Measurements from ENCODE around the gene SLC25A13.
"Not testable (repeated sequence)": the region's sequence is repeated elsewhere in the genome, so short reads cannot be mapped to it uniquely, and the experiment has no call there.

Gene SLC25A13

GRCh38 chr7:96327429-96327828, 5.5 kb upstream of the SLC25A13 start:
- Histone ChIP-seq H3K4me1 (ENCODE audit: control insufficient read depth, insufficient read depth, low read length, poor library complexity, severe bottlenecking) (no peaks in the 10 kb centered on the region), H3K9me3 (ENCODE audit: control insufficient read depth, low read length) (no peaks in the 10 kb centered on the region), H3K36me3 (ENCODE audit: control insufficient read depth, insufficient read depth, low read length) (no peaks in the 10 kb centered on the region), H3K27me3 (replicated peaks; ENCODE audit: control insufficient read depth, insufficient read depth, low read length, poor library complexity, severe bottlenecking) (no peaks in the 10 kb centered on the region), H3K27ac (ENCODE audit: insufficient read depth, low read length, poor library complexity, severe bottlenecking) (no peak overlapping the region), H3K4me3 (ENCODE audit: insufficient read depth, low read depth, low read length, poor library complexity, severe bottlenecking) (no peak overlapping the region)
- no peak for DNase-seq

GRCh38 chr7:96326752-96327151, 4.9 kb upstream of the SLC25A13 start:
- not testable (repeated sequence) for H3K4me3 ChIP-seq (ENCODE audit: insufficient read depth, low read depth, low read length, poor library complexity, severe bottlenecking); H3K27me3 ChIP-seq (replicated peaks; ENCODE audit: control insufficient read depth, insufficient read depth, low read length, poor library complexity, severe bottlenecking); H3K4me1 ChIP-seq (ENCODE audit: control insufficient read depth, insufficient read depth, low read length, poor library complexity, severe bottlenecking); H3K27ac ChIP-seq (ENCODE audit: insufficient read depth, low read length, poor library complexity, severe bottlenecking); DNase-seq; H3K9me3 ChIP-seq (ENCODE audit: control insufficient read depth, low read length); H3K36me3 ChIP-seq (ENCODE audit: control insufficient read depth, insufficient read depth, low read length)

GRCh38 chr7:96322847-96323461, 1.1 kb upstream of the SLC25A13 start:
- H3K27ac ChIP-seq (ENCODE audit: insufficient read depth, low read length, poor library complexity, severe bottlenecking), result no peak overlapping the region
- no peaks in the 10 kb centered on the region for H3K36me3 ChIP-seq (ENCODE audit: control insufficient read depth, insufficient read depth, low read length)
- no peak overlapping the region for H3K4me3 ChIP-seq (ENCODE audit: insufficient read depth, low read depth, low read length, poor library complexity, severe bottlenecking)
- no peaks in the 10 kb centered on the region for H3K27me3 ChIP-seq (replicated peaks; ENCODE audit: control insufficient read depth, insufficient read depth, low read length, poor library complexity, severe bottlenecking)
- H3K4me1 ChIP-seq (ENCODE audit: control insufficient read depth, insufficient read depth, low read length, poor library complexity, severe bottlenecking), result peaks cover 4% of the 10 kb centered on the region
- no peaks in the 10 kb centered on the region for H3K9me3 ChIP-seq (ENCODE audit: control insufficient read depth, low read length)
- no peak for DNase-seq

- Histone ChIP-seq H3K27ac (ENCODE audit: insufficient read depth, low read length, poor library complexity, severe bottlenecking) (peak overlapping the region; percentile 68), H3K4me1 (ENCODE audit: control insufficient read depth, insufficient read depth, low read length, poor library complexity, severe bottlenecking) (peaks cover 4% of the 10 kb centered on the region), H3K4me3 (ENCODE audit: insufficient read depth, low read depth, low read length, poor library complexity, severe bottlenecking) (peak overlapping the region; percentile 93), H3K36me3 (ENCODE audit: control insufficient read depth, insufficient read depth, low read length) (no peaks in the 10 kb centered on the region), H3K27me3 (replicated peaks; ENCODE audit: control insufficient read depth, insufficient read depth, low read length, poor library complexity, severe bottlenecking) (no peaks in the 10 kb centered on the region), H3K9me3 (ENCODE audit: control insufficient read depth, low read length) (no peaks in the 10 kb centered on the region)
- no peak for DNase-seq
Measured at GRCh38 chr7:96322373-96322695, 436 bp upstream of the SLC25A13 start.

- Histone ChIP-seq H3K4me1 (ENCODE audit: control insufficient read depth, insufficient read depth, low read length, poor library complexity, severe bottlenecking) (peaks cover 4% of the 10 kb centered on the region), H3K27ac (ENCODE audit: insufficient read depth, low read length, poor library complexity, severe bottlenecking) (peak overlapping the region; percentile 68), H3K27me3 (replicated peaks; ENCODE audit: control insufficient read depth, insufficient read depth, low read length, poor library complexity, severe bottlenecking) (no peaks in the 10 kb centered on the region), H3K36me3 (ENCODE audit: control insufficient read depth, insufficient read depth, low read length) (no peaks in the 10 kb centered on the region), H3K9me3 (ENCODE audit: control insufficient read depth, low read length) (no peaks in the 10 kb centered on the region), H3K4me3 (ENCODE audit: insufficient read depth, low read depth, low read length, poor library complexity, severe bottlenecking) (peak overlapping the region; percentile 93)
- DNase-seq, result peak; percentile 4 to 39 (median 25)
Measured at GRCh38 chr7:96321031-96321657, 754 bp downstream of the SLC25A13 start.

- H3K4me3 ChIP-seq (ENCODE audit: insufficient read depth, low read depth, low read length, poor library complexity, severe bottlenecking), result no peak overlapping the region
- H3K27ac ChIP-seq (ENCODE audit: insufficient read depth, low read length, poor library complexity, severe bottlenecking), result no peak overlapping the region
- H3K36me3 ChIP-seq (ENCODE audit: control insufficient read depth, insufficient read depth, low read length), result no peaks in the 10 kb centered on the region
- peaks cover 4% of the 10 kb centered on the region for H3K4me1 ChIP-seq (ENCODE audit: control insufficient read depth, insufficient read depth, low read length, poor library complexity, severe bottlenecking)
- no peaks in the 10 kb centered on the region for H3K9me3 ChIP-seq (ENCODE audit: control insufficient read depth, low read length)
- H3K27me3 ChIP-seq (replicated peaks; ENCODE audit: control insufficient read depth, insufficient read depth, low read length, poor library complexity, severe bottlenecking), result no peaks in the 10 kb centered on the region
- no peak for DNase-seq
Measured at GRCh38 chr7:96320442-96320841, 1.5 kb downstream of the SLC25A13 start.

- no peaks in the 10 kb centered on the region for H3K36me3 ChIP-seq (ENCODE audit: control insufficient read depth, insufficient read depth, low read length)
- no peak for DNase-seq
- no peak overlapping the region for H3K27ac ChIP-seq (ENCODE audit: insufficient read depth, low read length, poor library complexity, severe bottlenecking)
- H3K9me3 ChIP-seq (ENCODE audit: control insufficient read depth, low read length), result no peaks in the 10 kb centered on the region
- no peaks in the 10 kb centered on the region for H3K27me3 ChIP-seq (replicated peaks; ENCODE audit: control insufficient read depth, insufficient read depth, low read length, poor library complexity, severe bottlenecking)
- H3K4me3 ChIP-seq (ENCODE audit: insufficient read depth, low read depth, low read length, poor library complexity, severe bottlenecking), result no peak overlapping the region
- peaks cover 4% of the 10 kb centered on the region for H3K4me1 ChIP-seq (ENCODE audit: control insufficient read depth, insufficient read depth, low read length, poor library complexity, severe bottlenecking)
Measured at GRCh38 chr7:96319439-96319838, 2.5 kb downstream of the SLC25A13 start.

- DNase-seq, result no peak
- Histone ChIP-seq H3K4me1 (ENCODE audit: control insufficient read depth, insufficient read depth, low read length, poor library complexity, severe bottlenecking) (peaks cover 4% of the 10 kb centered on the region), H3K9me3 (ENCODE audit: control insufficient read depth, low read length) (no peaks in the 10 kb centered on the region), H3K27me3 (replicated peaks; ENCODE audit: control insufficient read depth, insufficient read depth, low read length, poor library complexity, severe bottlenecking) (no peaks in the 10 kb centered on the region), H3K27ac (ENCODE audit: insufficient read depth, low read length, poor library complexity, severe bottlenecking) (no peak overlapping the region), H3K4me3 (ENCODE audit: insufficient read depth, low read depth, low read length, poor library complexity, severe bottlenecking) (no peak overlapping the region), H3K36me3 (ENCODE audit: control insufficient read depth, insufficient read depth, low read length) (no peaks in the 10 kb centered on the region)
Measured at GRCh38 chr7:96316949-96317348, 4.9 kb downstream of the SLC25A13 start.

- Histone ChIP-seq H3K27me3 (replicated peaks; ENCODE audit: control insufficient read depth, insufficient read depth, low read length, poor library complexity, severe bottlenecking) (no peaks in the 10 kb centered on the region), H3K36me3 (ENCODE audit: control insufficient read depth, insufficient read depth, low read length) (no peaks in the 10 kb centered on the region), H3K27ac (ENCODE audit: insufficient read depth, low read length, poor library complexity, severe bottlenecking) (no peak overlapping the region), H3K9me3 (ENCODE audit: control insufficient read depth, low read length) (no peaks in the 10 kb centered on the region), H3K4me3 (ENCODE audit: insufficient read depth, low read depth, low read length, poor library complexity, severe bottlenecking) (no peak overlapping the region), H3K4me1 (ENCODE audit: control insufficient read depth, insufficient read depth, low read length, poor library complexity, severe bottlenecking) (no peaks in the 10 kb centered on the region)
- DNase-seq, result no peak
Measured at GRCh38 chr7:96315125-96315512, 6.8 kb downstream of the SLC25A13 start.

- H3K27ac ChIP-seq (ENCODE audit: insufficient read depth, low read length, poor library complexity, severe bottlenecking), result no peak overlapping the region
- no peaks in the 10 kb centered on the region for H3K9me3 ChIP-seq (ENCODE audit: control insufficient read depth, low read length)
- H3K27me3 ChIP-seq (replicated peaks; ENCODE audit: control insufficient read depth, insufficient read depth, low read length, poor library complexity, severe bottlenecking), result no peaks in the 10 kb centered on the region
- no peaks in the 10 kb centered on the region for H3K36me3 ChIP-seq (ENCODE audit: control insufficient read depth, insufficient read depth, low read length)
- DNase-seq, result no peak
- H3K4me1 ChIP-seq (ENCODE audit: control insufficient read depth, insufficient read depth, low read length, poor library complexity, severe bottlenecking), result no peaks in the 10 kb centered on the region
- no peak overlapping the region for H3K4me3 ChIP-seq (ENCODE audit: insufficient read depth, low read depth, low read length, poor library complexity, severe bottlenecking)
Measured at GRCh38 chr7:96314402-96315124, 7.3 kb downstream of the SLC25A13 start.
